ENCODE measurements around the gene RAD21L1. TPM values are rescaled to one million over a fixed set of nuclear protein-coding genes. Genes with fewer than 3 reads are reported as not detected.

The RAD21L1 gene
- total and polyA plus RNA-seq, 8 donors = not detected

GRCh38 chr20:1282966-1283365, 57.1 kb downstream of the RAD21L1 start:
- DNase-seq = no peak
- no peaks in the 10 kb centered on the region for H3K9me3 ChIP-seq
- H3K36me3 ChIP-seq = no peaks in the 10 kb centered on the region
- H3K4me1 ChIP-seq = peaks cover 7 to 22% (median 12%) of the 10 kb centered on the region in 3 donors
- peak in 1 of 4 donors; percentile 17 for ATAC-seq
- H3K4me3 ChIP-seq = no peak overlapping the region
- WGBS, 2 donors = 70 to 71% methylated on average over 3 of the region's 3 CpGs
- FAIRE-seq = no peak
- TF ChIP-seq CTCF (IDR thresholded peaks at IDR 0.05) = no peak
- no peaks in the 10 kb centered on the region for H3K27me3 ChIP-seq
- H3K27ac ChIP-seq = no peak overlapping the region
- intact Hi-C loops (cut with DNase I) = no loop called here

- no peak for ATAC-seq
- 76 to 85% methylated on average over 9 of the region's 9 CpGs for whole genome bisulfite sequencing, 2 donors
- no peak for FAIRE-seq
- Histone ChIP-seq H3K27ac (no peak overlapping the region), H3K27me3 (no peaks in the 10 kb centered on the region), H3K4me1 (peaks cover 7 to 22% (median 12%) of the 10 kb centered on the region in 3 donors), H3K4me3 (no peak overlapping the region), H3K9me3 (no peaks in the 10 kb centered on the region), H3K36me3 (no peaks in the 10 kb centered on the region)
- no peak for DNase-seq
- TF ChIP-seq CTCF (IDR thresholded peaks at IDR 0.05) = no peak
- intact Hi-C loops (cut with DNase I) = no loop called here
Observed at GRCh38 chr20:1283522-1284510, 58.0 kb downstream of the RAD21L1 start.

GRCh38 chr20:1286267-1287024, 60.6 kb downstream of the RAD21L1 start:
- Histone ChIP-seq H3K27ac (no peak overlapping the region), H3K27me3 (no peaks in the 10 kb centered on the region), H3K4me3 (no peak overlapping the region), H3K4me1 (peaks cover 4 to 10% (median 8%) of the 10 kb centered on the region in 3 donors), H3K36me3 (no peaks in the 10 kb centered on the region), H3K9me3 (no peaks in the 10 kb centered on the region)
- no peak for FAIRE-seq
- no peak for ATAC-seq
- intact Hi-C loops (cut with DNase I) = no loop called here
- DNase-seq = no peak
- no peak for TF ChIP-seq CTCF (IDR thresholded peaks at IDR 0.05)
- WGBS, 2 donors = 88 to 93% methylated on average over 9 of the region's 9 CpGs

- Histone ChIP-seq H3K9me3 (no peaks in the 10 kb centered on the region), H3K27me3 (no peaks in the 10 kb centered on the region), H3K4me3 (no peak overlapping the region), H3K4me1 (peaks cover 0 to 2% (median 0%) of the 10 kb centered on the region in 3 donors), H3K27ac (no peak overlapping the region), H3K36me3 (no peaks in the 10 kb centered on the region)
- no peak for TF ChIP-seq CTCF (IDR thresholded peaks at IDR 0.05)
- no peak for FAIRE-seq
- WGBS, 2 donors = 78 to 93% methylated on average over 1 of the region's 1 CpG
- no peak for DNase-seq
- ATAC-seq = no peak
- intact Hi-C loops (cut with DNase I) = no loop called here
Observed at GRCh38 chr20:1287306-1287705, 61.5 kb downstream of the RAD21L1 start.

Measured in pancreas (tissue), 10 donors.